Prostate gland (tissue), 2 donors: ENCODE measurements around the gene SEL1L3. TPM values are rescaled to one million over a fixed set of nuclear protein-coding genes. Genes with fewer than 3 reads are reported as not detected.
"Not testable (repeated sequence)": the region's sequence is repeated elsewhere in the genome, so short reads cannot be mapped to it uniquely, and the experiment has no call there.

ENCODE experiments used
- DNase-seq: peaks from one replicate; pipeline ENCODE4 v3.0.0-alpha.2; 2019; ENCODE audit warnings: low spot score
- H3K27ac ChIP-seq, 2 donors: fragments of 200-600 bp; sonication (generic); 2 replicates each; pipeline ENCODE4 v1.5.1; 2017 to 2019
- H3K27me3 ChIP-seq: fragments of 200-600 bp; sonication (generic); replicated peaks from 2 replicates; pipeline ENCODE4 v1.5.1; 2019; ENCODE audit not compliant: insufficient read depth
- H3K36me3 ChIP-seq, 2 donors: fragments of 200-600 bp; sonication (generic); 1 replicate in 1 of 2; 2 replicates in 1 of 2; pipeline versions ENCODE4 v1.5.1 to v1.8.1; 2017 to 2019
- H3K4me1 ChIP-seq: fragments of 200-600 bp; sonication (generic); replicated peaks from 2 replicates; pipeline ENCODE4 v1.5.1; 2019
- H3K4me3 ChIP-seq, 2 donors: fragments of 200-600 bp; sonication (generic); 2 replicates each; pipeline ENCODE4 v1.5.1; 2017 to 2019
- H3K9me3 ChIP-seq: fragments of 200-600 bp; sonication (generic); 2 replicates; pipeline ENCODE4 v1.5.1; 2017
- CTCF ChIP-seq, 4 experiments: fragments of 200-600 bp in 2 of 4; fragments of 450-650 bp in 2 of 4; sonication (generic) in 2 of 4; IDR thresholded peaks; 1 replicate in 3 of 4; 2 replicates in 1 of 4; pipeline ENCODE4 v1.5.1; 2016 to 2019; ENCODE audit warnings: antibody characterized with exemption in 4 of 4, mild to moderate bottlenecking in 2 of 4, moderate library complexity in 2 of 4
- POLR2A ChIP-seq: fragments of 450-650 bp; IDR thresholded peaks from one replicate; pipeline ENCODE4 v1.6.1; 2016; ENCODE audit warnings: antibody characterized with exemption, mild to moderate bottlenecking
- POLR2AphosphoS5 ChIP-seq: sonication (generic); formaldehyde crosslinking; IDR thresholded peaks from one replicate; pipeline ENCODE4 v1.6.1; 2017; ENCODE audit warnings: antibody characterized with exemption
- WGBS: methylation state at CpG from one replicate; pipeline ENCODE4 v1.1.5; 2018; 5-methylcytosine and 5-hydroxymethylcytosine counted together
- intact Hi-C: fragments of 100-400 bp; cut with DNase I; formaldehyde crosslinking; loops from one replicate; pipeline ENCODE4 v1.14.2; 2022
- total RNA-seq, 2 donors: library from RNA; depleted of rRNA; stranded (reverse); fragments of >200 nt; gene quantifications; one replicate each; pipeline ENCODE4 v1.1.0, GENCODE V29; 2016

Gene SEL1L3
- total RNA-seq: 10 to 100 TPM; 22.2 to 26.1 TPM

GRCh38 chr4:25862411-25863346, at the start of gene SEL1L3:
Gene SEL1L3 (minus strand): TSS chr4:25862988. CDS start chr4:25862836, 152 bp downstream.
- intact Hi-C loops: no loop called here
- H3K27ac ChIP-seq: peak within 1 kb of the TSS; percentile 51 to 56
- H3K36me3 ChIP-seq: no peaks in the 10 kb centered on the region
- H3K4me3 ChIP-seq: peak within 1 kb of the TSS; percentile 67 to 83
- H3K27me3 ChIP-seq: no peaks in the 10 kb centered on the region
- H3K4me1 ChIP-seq: no peaks in the 10 kb centered on the region
- peak; percentile 23 for DNase-seq
- no peaks in the 10 kb centered on the region for H3K9me3 ChIP-seq
- TF ChIP-seq CTCF (IDR thresholded peaks at IDR 0.05) (no peak), POLR2A (no peak), POLR2AphosphoS5 (no peak)
- WGBS: 0% methylated on average over 64 of the region's 115 CpGs

GRCh38 chr4:25911356-25911755, 48.6 kb upstream of the SEL1L3 start:
- Histone ChIP-seq H3K4me3 (no peak overlapping the region), H3K9me3 (no peaks in the 10 kb centered on the region), H3K36me3 (no peaks in the 10 kb centered on the region), H3K27ac (no peak overlapping the region), H3K4me1 (no peaks in the 10 kb centered on the region), H3K27me3 (no peaks in the 10 kb centered on the region)
- no peak for DNase-seq
- intact Hi-C loops: loop anchor here (10.0 kb wide), 1 partner anchor 403 kb away; no protein-coding TSS in a partner anchor
- WGBS: 71% methylated on average over 6 of the region's 6 CpGs
- TF ChIP-seq POLR2AphosphoS5: no peak
- no peak for TF ChIP-seq CTCF (IDR thresholded peaks at IDR 0.05)
- TF ChIP-seq POLR2A: no peak

- TF ChIP-seq POLR2A (no peak), CTCF (IDR thresholded peaks at IDR 0.05) (no peak), POLR2AphosphoS5 (no peak)
- H3K27me3 ChIP-seq: no peaks in the 10 kb centered on the region
- WGBS: 61% methylated on average over 5 of the region's 5 CpGs
- H3K4me1 ChIP-seq: no peaks in the 10 kb centered on the region
- no peak for DNase-seq
- no peaks in the 10 kb centered on the region for H3K9me3 ChIP-seq
- H3K27ac ChIP-seq: no peak overlapping the region
- H3K4me3 ChIP-seq: no peak overlapping the region
- no peaks in the 10 kb centered on the region for H3K36me3 ChIP-seq
- intact Hi-C loops: no loop called here
Measured at GRCh38 chr4:25908491-25908901, 45.7 kb upstream of the SEL1L3 start.

GRCh38 chr4:25906113-25906512, 43.3 kb upstream of the SEL1L3 start:
- H3K4me1 ChIP-seq, DNase-seq, H3K4me3 ChIP-seq, H3K27me3 ChIP-seq, intact Hi-C loops, H3K27ac ChIP-seq, H3K36me3 ChIP-seq, H3K9me3 ChIP-seq: not testable (repeated sequence)
- 94% methylated on average over 11 of the region's 11 CpGs for WGBS

GRCh38 chr4:25905371-25905770, 42.6 kb upstream of the SEL1L3 start:
- Histone ChIP-seq H3K4me1 (no peaks in the 10 kb centered on the region), H3K27me3 (no peaks in the 10 kb centered on the region), H3K36me3 (no peaks in the 10 kb centered on the region), H3K4me3 (no peak overlapping the region), H3K9me3 (no peaks in the 10 kb centered on the region), H3K27ac (no peak overlapping the region)
- TF ChIP-seq POLR2AphosphoS5 (no peak), POLR2A (no peak), CTCF (IDR thresholded peaks at IDR 0.05) (no peak)
- intact Hi-C loops: no loop called here
- 95% methylated on average over 4 of the region's 4 CpGs for WGBS
- no peak for DNase-seq
